ENCODE results near the gene FURIN. TPM values are rescaled to one million over a fixed set of nuclear protein-coding genes. Genes with fewer than 3 reads are reported as not detected.

Gene FURIN
- total and polyA plus RNA-seq, 2 of the 8 experiments (the other 6 are each of a cell fraction or from before 2014, with no cell fraction given), result 15.8 to 32.1 TPM

- Histone ChIP-seq H3K27me3 (replicated peaks in 1 of 4; ENCODE audit: control insufficient read depth in 3 of 4, extremely low read depth in 1 of 4, insufficient read depth in 3 of 4, low read length in 3 of 4) (no peaks in the 10 kb centered on the region; a peak in 1 of 7 replicates), H2BK5ac (ENCODE audit: low read depth, low read length) (no peak overlapping the region), H3K18ac (ENCODE audit: extremely low read depth, low read length) (no peak overlapping the region), H3K9me3 (ENCODE audit: insufficient read depth in 2 of 2, low read depth in 1 of 2, low read length in 1 of 2) (no peaks in the 10 kb centered on the region), H3K27ac (ENCODE audit: low read depth, low read length) (no peak overlapping the region), H3K14ac (ENCODE audit: insufficient read length) (no peak overlapping the region), H4K8ac (ENCODE audit: extremely low read depth, insufficient read depth, low read length) (no peak overlapping the region), H3K23ac (ENCODE audit: insufficient read length) (no peak overlapping the region), H3K36me3 (ENCODE audit: control insufficient read depth in 2 of 4, insufficient read depth in 4 of 4, low read length in 3 of 4) (no peaks in the 10 kb centered on the region), H4K20me1 (replicated peaks in 1 of 2; ENCODE audit: control insufficient read depth in 1 of 2, insufficient read depth in 2 of 2, low read length in 2 of 2) (no peaks in the 10 kb centered on the region), H3K79me2 (ENCODE audit: control insufficient read depth in 1 of 2, insufficient read depth in 2 of 2, low read length in 2 of 2) (no peaks in the 10 kb centered on the region), H2BK20ac (ENCODE audit: low read length) (no peak overlapping the region; the same call in 1 of the 2 replicates), H2AFZ (ENCODE audit: low read length) (no peak overlapping the region), H3K4me1 (replicated peaks in 1 of 4; ENCODE audit: control insufficient read depth in 3 of 4, insufficient read depth in 4 of 4, low read length in 3 of 4) (peaks cover 6 to 21% (median 18%) of the 10 kb centered on the region in 4 experiments), H2BK120ac (replicated peaks; ENCODE audit: low read depth, low read length) (no peak overlapping the region), H2AK5ac (ENCODE audit: low read depth, low read length) (no peak overlapping the region), H3K56ac (replicated peaks; ENCODE audit: insufficient read length, low read depth, low read length) (no peak overlapping the region), H3K4me3 (ENCODE audit: extremely low read depth in 1 of 4, insufficient read depth in 2 of 4, low read depth in 3 of 4, low read length in 4 of 4) (no peak overlapping the region), H3K9ac (replicated peaks in 1 of 4; ENCODE audit: extremely low read depth in 1 of 4, low read depth in 3 of 4, low read length in 3 of 4) (no peak overlapping the region), H2BK12ac (ENCODE audit: low read depth, low read length) (peak overlapping the region; percentile 75; the same call in 1 of the 2 replicates), H4K5ac (ENCODE audit: insufficient read length, low read depth, low read length) (no peak overlapping the region), H2BK15ac (ENCODE audit: low read length) (no peak overlapping the region), H3K4me2 (ENCODE audit: insufficient read depth in 1 of 2, low read depth in 2 of 2, low read length in 2 of 2) (no peak overlapping the region), H3K79me1 (ENCODE audit: low read depth, low read length) (no peaks in the 10 kb centered on the region), H4K91ac (replicated peaks; ENCODE audit: insufficient read length, low read length) (no peak overlapping the region), H3K23me2 (ENCODE audit: low read depth, low read length) (no peaks in the 10 kb centered on the region), H3K4ac (replicated peaks; ENCODE audit: insufficient read length, low read depth, low read length) (no peak overlapping the region)
- ChIA-PET POLR2A (ENCODE audit: partially characterized antibody) (interaction anchor here (1.0 kb wide), 1 partner anchor 49 kb away, joined by 4 read pairs; no protein-coding TSS in a partner anchor), CTCF (ENCODE audit: partially characterized antibody) (no interaction called here)
- 91% methylated on average over 10 of the region's 11 CpGs; no CpG with 5 or more reads in 1 of the 2 experiments for WGBS, 2 experiments (ENCODE audit: extremely low coverage in 1 of 2, insufficient coverage in 1 of 2, insufficient read length in 1 of 2, insufficient replicate concordance in 2 of 2, low coverage in 1 of 2, low lambda C conversion rate in 2 of 2, missing lambda C conversion rate in 1 of 2)
- FAIRE-seq (no peak), DNase-seq (ENCODE audit: low read depth in 1 of 2, low spot score in 2 of 2) (no peak)
- TF ChIP-seq CHD2 (IDR thresholded peaks at IDR 0.05; ENCODE audit: low read length), result no peak
Measured at GRCh38 chr15:90837094-90837493, 31.3 kb upstream of the FURIN start.

Data from H1 (cell line).